NCI-H1436 (cell line): Measurements from ENCODE around the gene HRNR.
"Not testable (repeated sequence)": the region's sequence is repeated elsewhere in the genome, so short reads cannot be mapped to it uniquely, and the experiment has no call there.

Experiments
- DNase-seq: peaks from one replicate; lab custom pipeline; 2025; lab: John Stamatoyannopoulos, UW

The HRNR gene

DNA sequence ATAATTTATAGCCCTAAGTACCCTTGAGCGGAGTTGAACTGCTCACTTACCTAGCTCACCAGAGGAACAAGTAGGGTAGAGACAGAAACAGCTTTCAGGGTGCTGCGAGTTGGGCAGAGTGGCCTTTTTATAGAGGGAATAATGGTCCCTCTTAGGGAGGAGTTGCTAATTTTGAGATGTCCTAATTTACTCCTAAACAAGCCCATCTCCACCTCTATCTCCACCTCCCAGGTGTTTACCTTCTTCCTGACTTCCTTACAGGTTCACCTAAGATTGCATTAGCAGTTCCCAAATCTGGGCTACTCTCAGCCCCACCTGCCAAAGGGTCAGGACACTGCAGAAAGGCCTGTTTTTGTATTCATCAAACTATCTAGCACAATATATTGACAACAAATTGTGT lies at the start of gene HRNR:
TSS of gene HRNR (minus strand) at position 101 of the 400 bp plus-strand sequence. CDS start 940 bp downstream, outside the sequence.
- no peak for DNase-seq

DNA sequence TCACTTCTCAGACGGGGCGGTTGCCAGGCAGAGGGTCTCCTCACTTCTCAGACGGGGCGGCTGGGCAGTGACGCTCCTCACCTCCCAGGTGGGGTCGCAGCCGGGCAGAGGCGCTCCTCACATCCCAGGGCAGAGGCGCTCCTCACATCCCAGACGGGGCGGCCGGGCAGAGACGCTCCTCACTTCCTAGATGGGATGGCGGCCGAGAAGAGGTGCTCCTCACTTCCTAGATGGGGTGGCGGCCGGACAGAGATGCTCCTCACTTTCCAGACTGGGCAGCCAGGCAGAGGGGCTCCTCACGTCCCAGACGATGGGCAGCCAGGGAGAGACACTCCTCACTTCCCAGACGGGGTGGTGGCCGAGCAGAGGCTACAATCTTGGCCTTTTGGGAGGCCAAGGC lies 32.4 kb upstream of the HRNR start:
- DNase-seq = not testable (repeated sequence)

DNA sequence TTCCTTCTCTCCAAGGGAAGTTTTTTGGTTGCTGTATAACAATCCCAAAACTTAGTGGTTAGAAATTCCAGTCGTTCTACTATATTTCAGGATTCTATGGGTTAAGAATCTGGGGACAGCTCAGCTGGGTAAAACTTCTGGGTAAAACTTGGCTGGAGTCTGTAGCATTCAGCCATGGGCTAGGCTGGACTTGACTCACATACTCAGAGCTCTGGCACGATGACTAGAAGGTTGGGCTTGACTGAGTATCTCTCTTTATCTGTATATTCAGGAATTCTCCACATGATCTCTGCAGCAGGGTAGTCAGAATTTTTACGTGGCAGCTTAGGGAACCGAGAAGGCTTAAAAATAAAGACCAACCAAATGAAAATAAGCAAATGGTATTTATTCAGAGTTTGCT lies 28.2 kb upstream of the HRNR start:
- DNase-seq = no peak

DNA sequence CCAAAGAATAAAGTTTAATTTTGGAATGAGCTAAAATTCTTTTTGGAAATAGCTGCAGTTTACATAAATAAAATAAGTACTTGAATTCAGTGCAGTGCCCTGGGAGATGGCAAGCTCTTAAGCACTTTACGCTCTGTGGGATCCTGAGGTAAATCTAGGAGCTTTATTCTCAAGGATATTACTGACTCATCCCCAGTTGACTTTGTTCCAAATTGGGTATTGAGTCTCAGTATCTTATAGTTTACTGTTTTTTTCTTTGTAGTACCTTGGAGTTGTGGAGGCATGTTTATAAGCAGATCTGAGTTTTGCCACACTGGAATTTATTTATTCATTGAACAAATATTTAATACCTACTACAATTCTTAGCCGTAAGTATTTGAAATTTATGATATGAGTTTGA lies 27.4 kb upstream of the HRNR start:
- no peak for DNase-seq

- DNase-seq = no peak
Observed at GRCh38 chr1:152247316-152247715, 23.3 kb upstream of the HRNR start.

GRCh38 chr1:152244576-152245273 lies 20.7 kb upstream of the HRNR start:
- DNase-seq = no peak

- DNase-seq = no peak
Observed at GRCh38 chr1:152237093-152237492, 13.1 kb upstream of the HRNR start.

DNA sequence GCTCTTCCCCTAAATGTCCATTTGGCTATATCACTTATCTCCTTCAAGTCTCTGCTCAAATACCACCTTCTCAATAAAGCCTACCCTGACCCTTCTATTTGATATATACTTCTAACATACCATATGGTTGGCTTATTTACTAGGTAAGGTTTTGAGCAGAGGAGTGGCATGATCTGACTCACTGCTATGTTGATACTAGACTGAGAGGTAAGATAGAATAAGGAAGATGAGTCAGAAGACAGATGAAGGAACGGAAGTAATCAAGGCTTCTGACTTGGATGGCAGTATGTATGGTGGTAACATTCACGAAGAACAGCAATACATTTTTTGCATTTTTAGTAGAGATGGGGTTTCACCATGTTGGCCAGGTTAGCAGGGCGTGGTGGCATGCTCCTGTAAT lies 4.8 kb upstream of the HRNR start:
- no peak for DNase-seq

GRCh38 chr1:152227310-152227928 lies 3.4 kb upstream of the HRNR start:
- no peak for DNase-seq

- no peak for DNase-seq
Observed at GRCh38 chr1:152225678-152226077, 1.7 kb upstream of the HRNR start.

DNA sequence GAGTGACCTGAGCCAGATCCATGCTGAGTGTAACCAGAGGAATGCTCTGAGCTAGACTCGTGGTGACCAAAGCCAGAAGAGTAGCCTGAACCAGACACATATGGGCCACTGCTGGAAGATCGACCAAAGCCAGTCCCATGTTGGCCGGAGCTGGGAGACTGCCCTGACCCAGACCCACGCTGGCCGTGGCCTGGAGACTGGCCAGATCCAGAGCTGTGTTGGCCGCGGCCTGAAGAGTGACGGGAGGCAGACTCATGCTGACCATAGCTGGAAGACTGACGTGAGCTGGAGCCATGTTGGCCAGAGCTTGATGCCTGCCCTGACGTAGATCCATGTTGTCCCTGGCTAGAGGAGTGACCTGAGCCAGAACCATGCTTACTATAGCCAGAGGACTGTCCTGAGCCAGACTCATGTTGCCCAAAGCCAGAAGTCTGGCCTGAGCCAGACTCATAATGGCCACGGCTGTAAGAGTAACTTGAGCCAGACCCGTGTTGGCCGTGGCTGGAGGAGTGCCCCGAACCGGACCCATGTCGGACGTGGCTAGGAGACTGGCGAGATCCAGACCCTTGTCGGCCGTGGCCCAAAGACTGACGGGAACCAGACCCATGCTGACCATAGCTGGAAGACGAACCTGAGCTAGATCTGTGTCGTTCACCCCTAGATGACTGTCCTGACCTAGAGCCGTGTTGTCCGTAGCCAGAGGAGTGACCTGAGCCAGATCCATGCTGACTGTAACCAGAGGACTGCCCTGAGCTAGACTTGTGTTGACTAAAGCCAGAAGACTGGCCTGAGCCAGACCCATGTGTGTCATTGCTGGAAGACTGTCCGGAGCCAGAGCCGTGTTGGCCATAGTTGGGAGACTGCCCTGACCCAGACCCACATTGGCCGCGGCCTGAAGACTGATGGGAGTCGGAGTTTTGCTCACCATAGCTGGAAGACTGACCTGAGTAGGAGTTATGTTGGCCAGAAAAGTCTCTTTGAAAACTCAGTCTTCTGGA lies 3.5 kb downstream of the HRNR start:
- no peak for DNase-seq

DNA sequence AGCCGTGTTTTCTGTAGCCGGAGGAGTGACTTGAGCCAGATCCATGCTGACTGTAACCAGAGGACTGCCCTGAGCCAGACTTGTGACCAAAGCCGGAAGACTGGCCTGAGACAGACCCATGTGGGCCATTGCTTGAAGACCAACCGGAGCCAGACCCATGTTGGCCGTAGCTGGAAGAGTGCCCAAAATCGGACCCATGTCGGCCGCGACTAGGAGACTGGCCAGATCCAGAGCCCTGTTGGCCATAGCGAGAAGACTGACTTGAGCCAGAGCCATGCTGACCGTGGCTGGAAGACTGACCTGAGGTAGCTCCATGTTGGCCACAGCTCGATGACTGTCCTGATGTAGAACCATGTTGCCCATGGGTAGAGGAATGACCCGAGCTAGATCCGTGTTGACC lies 4.6 kb downstream of the HRNR start:
- DNase-seq = not testable (repeated sequence)

DNA sequence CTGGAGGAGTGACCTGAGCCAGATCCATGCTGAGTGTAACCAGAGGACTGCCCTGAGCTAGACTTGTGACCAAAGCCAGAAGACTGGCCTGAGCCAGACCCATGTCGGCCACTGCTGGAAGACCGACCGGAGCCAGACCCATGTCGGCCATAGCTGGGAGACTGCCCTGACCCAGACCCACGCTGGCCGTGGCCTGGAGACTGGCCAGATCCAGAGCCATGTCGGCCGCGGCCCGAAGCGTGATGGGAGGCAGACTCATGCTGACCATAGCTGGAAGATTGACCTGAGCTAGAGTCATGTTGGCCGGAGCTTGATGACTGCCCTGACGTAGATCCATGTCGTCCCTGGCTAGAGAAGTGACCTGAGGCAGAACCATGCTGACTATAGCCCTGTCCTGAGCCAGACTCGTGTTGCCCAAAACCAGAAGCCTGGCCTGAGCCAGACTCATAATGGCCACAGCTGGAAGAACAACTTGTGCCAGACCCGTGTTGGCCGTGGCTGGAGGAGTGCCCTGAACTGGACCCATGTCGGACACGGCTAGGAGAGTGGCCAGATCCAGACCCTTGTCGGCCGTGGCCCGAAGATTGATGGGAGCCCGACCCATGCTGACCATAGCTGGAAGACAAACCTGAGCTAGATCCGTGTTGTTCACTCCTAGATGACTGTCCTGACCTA lies 5.1 kb downstream of the HRNR start:
- no peak for DNase-seq

- not testable (repeated sequence) for DNase-seq
Observed at GRCh38 chr1:152215604-152216003, 8.4 kb downstream of the HRNR start.

DNA sequence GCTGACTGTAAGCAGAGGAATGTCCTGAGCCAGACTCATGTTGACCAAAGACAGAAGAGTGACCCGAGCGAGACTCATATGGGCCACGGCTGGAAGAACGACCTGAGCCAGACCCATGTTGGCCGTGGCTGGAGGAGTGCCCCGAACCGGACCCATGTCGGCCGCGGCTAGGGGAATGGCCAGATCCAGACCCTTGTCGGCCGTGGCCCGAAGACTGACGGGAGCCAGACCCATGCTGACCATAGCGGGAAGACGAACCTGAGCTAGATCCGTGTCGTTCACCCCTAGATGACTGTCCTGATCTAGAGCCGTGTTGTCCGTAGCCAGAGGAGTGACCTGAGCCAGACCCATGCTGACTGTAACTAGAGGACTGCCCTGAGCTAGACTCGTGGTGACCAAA lies 9.1 kb downstream of the HRNR start:
- not testable (repeated sequence) for DNase-seq

DNA sequence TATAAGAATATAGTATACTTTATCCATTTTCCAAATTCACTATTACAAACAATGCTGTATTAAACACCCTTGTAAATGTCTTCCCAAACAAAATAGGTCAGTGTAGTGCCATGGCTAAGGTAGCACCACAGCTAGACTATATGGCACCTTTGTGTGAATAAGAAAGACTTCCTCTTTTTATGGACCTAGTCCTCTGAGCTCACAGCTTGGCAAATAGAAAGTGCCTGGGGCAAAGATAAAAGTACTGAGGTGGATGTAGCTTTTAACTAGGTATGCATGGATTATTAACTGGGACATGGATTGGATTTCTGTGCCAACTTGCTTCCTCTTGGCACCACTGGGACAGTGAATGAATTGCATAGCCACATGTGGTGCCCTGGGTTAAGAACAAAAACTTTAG lies 25.0 kb downstream of the HRNR start:
- DNase-seq = no peak

DNA sequence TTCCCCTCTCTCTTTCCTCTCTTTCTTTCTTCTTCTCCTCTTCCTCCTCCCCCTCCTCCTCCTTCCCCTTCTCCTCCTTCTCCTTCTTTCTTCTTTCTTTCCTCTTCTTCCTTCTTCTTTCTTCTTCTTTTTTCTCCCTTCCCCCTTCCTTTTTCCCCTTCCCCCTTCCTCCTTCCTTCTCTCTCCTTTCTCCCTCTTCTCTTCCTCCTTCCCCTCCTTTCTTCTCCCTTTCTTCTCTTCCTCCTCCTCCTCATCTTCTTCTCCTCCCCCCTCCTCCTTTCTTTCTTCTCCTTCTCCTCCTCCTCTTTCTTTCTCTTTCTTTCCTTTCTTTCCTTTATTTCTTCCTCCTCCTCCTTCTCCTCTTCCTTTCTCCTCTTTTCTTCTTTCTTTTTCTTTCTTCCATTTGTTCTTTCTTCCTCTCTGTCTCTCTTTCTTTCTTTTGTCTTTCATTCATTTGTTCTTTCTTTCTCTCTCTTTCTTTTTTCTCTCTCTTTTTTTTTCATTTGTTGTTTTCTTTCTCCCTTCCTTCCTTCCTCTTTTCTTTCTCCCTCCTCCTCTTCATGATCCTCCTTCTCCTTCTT lies 26.5 kb downstream of the HRNR start:
- no peak for DNase-seq

DNA sequence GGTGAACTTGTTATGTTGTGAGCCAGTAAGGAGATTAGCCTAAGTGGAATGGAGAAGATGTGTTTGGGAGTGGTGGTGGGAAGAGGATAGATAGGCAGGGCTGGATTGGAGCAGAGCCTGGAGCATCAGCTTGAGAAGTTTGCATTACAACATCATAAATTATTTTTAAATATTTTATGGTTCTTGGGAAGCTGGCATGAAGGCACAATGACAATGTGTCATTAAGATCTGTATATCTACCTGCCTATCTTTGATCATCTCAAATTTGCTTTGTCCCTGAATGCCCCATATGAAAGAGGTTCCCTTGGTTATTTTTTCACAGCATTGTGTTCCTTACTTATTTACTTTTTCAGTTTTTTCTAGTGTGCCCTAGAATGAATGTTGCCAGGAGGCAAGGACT lies 32.3 kb downstream of the HRNR start:
- DNase-seq = no peak

DNA sequence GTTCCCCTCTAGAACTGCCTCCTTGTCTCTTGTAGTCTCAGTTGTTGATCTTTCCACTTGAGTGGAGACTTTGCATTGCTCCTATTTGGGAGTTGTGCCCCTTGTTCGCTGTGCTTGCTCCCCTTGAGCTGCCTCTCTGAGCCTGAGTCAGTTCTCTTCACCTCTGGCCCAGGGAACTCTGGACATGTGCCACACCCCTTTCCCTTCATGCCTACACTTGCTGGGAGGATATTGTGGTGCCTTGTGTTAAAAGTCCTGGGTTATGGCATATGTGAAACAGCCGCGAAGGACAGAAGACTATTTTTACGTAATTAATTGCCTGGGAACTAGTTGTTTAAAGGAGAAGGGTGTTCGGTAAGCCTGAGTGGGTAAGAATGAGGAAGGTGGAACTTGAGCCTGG lies 32.7 kb downstream of the HRNR start:
- no peak for DNase-seq

- DNase-seq = no peak
Observed at GRCh38 chr1:152190589-152190988, 33.4 kb downstream of the HRNR start.

DNA sequence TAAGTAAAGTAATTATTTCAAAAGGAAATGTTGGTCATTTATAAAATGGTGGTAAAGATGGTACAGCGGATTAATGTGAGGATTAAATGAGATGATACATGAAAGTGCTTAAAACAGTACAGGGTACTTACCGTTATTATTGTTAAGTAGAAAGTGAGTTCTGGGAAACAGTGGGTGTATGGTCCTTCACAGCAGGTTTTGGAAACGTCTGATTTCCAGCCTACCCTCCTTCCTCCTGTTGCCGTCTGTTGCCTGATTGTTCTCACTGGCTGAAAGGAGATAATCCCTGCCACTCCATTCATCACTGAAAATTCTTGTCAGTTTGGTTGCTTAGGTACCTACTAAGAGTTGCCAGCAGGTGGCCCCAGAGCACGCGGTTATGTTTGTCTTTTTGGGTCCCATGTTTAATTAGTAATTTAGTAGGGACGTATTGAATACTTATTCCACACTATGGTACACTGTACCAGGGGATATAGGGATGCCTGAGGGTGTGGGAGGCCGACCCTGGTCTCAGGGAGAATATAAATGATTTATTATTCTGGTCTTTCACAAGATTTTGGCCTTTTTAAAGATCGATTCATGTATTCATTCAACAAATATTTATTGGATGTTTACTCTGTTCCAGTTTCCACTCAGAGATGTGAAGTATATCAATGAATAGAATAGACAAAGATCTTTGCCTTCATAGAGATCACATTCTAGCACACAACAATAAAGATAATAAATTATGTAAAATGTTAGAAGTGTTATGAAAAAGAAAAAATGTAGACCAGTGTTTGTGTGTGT lies 34.1 kb downstream of the HRNR start:
- peak; percentile 21 for DNase-seq
